HG02852 (cell line): ENCODE data around the gene CACNA1F.

Experiments
- ATAC-seq: cut with Tn5 transposase; IDR thresholded peaks from one replicate; pipeline ENCODE4 v1.9.1; 2021; ENCODE audit warnings: mild to moderate bottlenecking, moderate library complexity; ENCODE audit not compliant: unreplicated experiment

CACNA1F gene

DNA sequence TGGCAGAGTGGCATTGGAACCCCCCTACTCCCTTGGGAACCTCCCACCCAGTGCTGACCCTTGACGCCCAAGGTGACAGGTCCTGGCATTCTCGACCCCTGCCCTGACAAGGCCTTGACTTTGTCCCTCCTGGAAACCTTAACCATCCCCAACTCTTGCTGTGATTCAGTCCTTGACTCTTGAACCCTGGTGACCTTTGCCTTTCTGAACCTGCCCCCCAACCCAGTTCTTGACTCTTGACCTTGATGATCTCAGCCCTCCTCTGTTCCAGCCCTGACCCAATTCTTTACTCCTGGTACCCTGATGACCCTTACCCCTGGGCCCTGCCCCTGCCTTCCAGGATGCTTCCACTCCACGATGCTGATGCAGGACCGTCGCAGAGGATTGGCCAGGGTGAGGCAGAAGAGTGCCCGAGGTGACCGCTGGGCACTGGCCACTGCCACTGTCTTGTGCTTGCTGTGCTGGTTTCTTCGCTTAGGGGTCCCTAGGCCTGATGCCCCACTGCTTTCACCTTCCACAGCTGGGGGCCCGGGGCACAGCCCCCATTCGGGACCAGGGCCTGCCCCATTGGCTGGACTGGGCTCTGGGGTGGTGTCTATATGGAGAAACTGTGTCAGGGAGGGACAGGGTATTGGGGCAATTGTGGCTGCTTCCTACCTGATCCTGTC lies 1.7 kb downstream of the CACNA1F start:
- ATAC-seq, result no peak

- ATAC-seq, result peak; percentile 55
Measured at GRCh38 chrX:49230500-49231232, 2.5 kb downstream of the CACNA1F start.

GRCh38 chrX:49228185-49228584 lies 5.0 kb downstream of the CACNA1F start:
- no peak for ATAC-seq

GRCh38 chrX:49227726-49228125 lies 5.4 kb downstream of the CACNA1F start:
- no peak for ATAC-seq

DNA sequence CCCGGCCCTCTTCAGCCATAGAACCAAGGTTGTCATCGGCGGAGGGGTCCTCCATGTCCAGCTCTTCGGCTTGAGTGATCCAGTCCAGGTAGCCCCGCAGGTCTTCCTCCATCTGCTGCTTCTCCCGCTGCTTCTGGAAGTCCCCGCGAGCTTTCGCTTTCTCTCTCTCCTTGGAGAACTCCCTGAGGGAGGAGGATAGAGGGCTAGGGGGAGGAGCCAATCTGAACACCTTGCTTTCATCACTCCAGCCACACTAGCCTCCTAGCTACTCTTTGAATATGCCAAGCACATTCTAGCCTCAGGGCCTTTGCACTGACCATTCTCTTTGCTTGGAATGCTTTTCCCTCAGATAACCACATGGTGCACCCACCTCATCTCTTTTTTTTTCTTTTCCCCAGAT lies 6.2 kb downstream of the CACNA1F start:
- ATAC-seq, result no peak

DNA sequence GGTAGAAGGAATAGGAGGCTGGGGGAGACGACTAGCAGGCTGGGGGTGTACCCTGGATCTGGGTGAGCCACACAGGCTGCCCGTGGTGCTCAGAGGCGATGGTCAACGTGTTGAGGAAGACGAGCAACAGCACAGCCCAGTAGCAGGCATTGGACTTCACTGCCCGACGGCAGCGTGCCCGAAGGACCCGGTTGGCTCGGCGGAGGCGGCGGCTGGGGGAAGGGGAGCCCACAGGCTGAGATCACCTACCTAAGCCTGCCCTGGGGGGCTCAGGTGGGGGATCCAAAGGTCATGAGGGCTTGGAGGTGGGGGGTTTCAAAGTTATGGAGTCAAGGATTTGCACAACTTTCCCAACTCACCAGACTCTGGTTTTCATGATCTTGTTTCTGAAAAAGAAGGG lies 7.3 kb downstream of the CACNA1F start:
- ATAC-seq, result no peak

GRCh38 chrX:49221868-49222267 lies 11.3 kb downstream of the CACNA1F start:
- no peak for ATAC-seq

DNA sequence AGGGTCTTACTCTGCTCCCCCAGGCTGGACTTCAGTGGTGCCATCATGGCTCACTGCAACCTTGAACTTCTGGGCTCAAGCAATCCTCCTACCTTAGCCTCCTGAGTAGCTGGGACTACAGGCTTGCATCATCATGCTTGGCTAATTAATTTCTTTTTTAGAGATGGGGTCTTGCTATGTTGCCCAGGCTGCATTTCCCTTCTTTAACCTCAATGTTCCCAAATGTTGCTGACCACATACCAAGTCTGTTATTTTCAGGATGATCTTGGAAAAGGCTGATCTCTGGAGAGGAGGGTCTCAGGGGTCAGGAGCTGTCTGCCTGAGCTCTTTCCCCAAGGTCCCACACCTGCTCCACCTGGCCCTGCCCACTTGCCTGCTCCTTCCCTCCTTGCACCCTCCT lies 13.0 kb downstream of the CACNA1F start:
- ATAC-seq, result no peak

DNA sequence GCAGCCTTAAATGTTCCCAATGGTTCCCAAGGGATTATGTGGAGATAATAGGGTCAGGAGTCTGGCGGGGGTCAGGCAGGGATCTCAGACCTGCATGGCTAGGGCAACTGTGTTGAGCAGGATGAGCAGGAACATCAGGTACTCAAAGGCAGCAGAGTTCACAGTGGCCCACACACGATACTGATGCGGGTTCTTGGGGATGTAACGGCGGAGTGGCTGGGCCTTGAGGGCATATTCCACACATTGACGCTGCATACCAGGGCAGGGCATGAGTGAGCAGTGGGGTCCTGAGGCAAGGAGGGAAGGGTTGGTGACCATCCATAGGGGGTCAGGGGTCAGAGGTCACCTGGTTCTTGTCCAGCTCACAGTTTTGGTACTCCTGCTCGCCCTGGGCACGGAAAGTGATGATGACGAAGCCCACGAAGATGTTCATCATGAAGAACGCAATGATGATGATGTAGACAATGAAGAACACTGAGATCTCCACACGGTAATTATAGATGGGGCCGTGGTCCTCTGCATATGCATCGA lies 18.1 kb downstream of the CACNA1F start:
- no peak for ATAC-seq

GRCh38 chrX:49214416-49214815 lies 18.7 kb downstream of the CACNA1F start:
- ATAC-seq, result no peak

- no peak for ATAC-seq
Measured at GRCh38 chrX:49212861-49213260, 20.3 kb downstream of the CACNA1F start.

DNA sequence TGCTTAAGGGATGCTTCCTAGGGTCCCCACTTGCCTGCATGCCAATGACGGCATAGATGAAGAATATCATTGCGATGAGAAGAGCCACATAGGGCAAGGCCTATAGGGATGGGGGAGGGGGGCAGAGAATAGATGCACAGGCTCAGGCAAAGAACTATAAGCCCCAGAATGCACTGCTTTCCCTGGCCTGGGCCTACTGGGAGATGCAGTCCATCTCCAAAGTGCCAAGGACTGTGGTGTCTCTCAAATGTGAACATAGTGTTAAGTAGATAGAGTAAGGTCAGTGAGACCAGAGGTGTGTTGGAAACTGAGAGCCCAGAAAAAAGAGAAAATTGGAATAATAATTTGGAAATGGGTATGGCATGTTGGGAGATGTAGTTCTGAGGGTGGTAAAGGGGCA lies 20.9 kb downstream of the CACNA1F start:
- no peak for ATAC-seq

DNA sequence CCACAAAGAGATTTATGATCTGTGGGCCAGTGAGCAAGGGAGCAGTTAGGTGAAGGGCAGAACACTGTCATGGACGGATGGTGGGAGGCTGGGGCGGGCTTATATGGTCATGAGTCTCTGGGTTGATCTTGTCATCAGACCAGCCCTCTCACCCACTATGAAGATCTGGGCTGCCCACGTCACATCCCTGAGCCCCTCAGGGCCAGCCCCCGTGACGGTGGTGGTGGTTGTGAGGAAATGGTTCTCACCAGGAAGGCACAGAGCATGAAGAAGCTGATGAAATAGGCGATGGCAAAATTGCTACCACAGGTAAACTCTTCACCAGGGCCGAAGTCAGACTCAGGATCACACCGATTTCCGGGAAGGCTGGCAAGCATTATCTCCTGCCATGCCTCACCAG lies 22.1 kb downstream of the CACNA1F start:
- no peak for ATAC-seq

DNA sequence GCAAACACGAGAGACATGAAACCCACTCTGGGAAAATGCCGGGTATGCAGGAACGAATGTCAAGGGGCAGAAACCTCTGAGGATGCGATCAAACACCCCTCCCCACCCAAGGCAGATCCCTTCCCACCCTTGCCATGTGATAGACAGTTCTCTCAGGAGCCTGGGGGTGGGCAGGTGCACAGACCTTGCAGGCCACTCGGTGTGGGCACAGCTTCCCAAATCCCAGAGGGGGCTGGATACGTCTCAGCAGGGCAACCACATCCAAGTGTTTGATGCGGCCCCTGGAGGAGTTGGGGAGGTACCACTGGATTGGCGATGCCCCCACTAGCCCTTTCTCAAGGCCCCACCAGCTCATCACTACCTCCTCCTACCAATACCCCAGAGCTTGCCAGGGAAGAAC lies 22.7 kb downstream of the CACNA1F start:
- ATAC-seq, result no peak

DNA sequence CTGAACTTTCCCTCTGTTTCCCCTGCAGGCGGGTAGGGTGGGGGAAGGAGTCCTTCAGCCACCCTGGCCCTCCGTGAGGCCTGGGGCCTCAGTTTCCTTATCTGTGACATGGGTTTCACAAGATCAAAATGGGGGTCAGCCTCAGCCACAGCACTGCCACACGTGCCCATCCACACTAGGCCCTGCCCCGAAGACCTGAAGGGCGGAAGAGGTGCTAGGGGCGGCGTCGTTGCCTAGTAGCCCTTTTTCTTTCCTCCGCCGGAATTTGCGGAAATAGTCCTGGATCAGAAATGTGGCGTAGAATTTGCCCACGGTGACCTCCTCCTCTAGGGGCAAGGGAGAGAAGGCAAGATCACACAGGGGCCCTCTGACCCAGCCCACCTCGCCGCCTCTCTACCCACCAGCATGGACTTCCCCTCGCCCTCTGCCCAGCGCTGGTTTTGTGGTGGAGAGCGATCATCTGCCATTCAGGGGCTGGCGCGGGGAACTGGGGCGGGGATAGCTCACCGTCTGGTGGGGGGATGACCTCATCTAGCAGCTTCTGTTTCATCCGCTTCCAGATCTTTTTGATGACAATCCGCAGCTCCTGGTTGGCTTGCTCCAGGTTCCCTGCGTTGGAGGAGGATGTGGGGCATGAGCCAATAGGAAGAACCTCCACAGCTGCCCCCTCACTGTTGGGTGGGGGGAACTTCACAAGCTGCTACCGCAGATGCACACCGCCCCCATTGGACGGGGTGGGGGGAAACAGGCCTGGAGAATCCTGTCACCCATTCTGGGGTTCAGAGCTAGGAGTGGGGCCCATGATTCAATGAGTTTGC lies 23.5 kb downstream of the CACNA1F start:
- ATAC-seq, result no peak

DNA sequence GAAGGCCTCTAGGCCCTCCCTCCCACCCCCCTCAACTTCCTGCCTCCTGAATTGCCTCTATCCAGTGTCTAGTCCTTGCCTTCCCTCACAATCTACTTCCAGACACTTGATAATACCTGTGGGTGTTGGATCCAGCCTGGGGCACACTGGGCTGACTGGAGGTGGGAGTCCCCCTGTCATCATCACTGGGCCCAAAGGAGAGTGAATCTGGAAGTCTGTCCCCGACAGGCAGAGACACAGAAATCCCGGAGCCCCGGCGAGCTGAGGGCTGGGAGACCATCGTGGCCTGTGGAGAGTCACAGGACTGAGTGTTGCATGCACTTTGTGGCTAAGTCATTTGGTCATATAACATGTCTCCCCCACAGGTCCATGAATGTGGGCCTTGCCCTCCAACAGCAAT lies 24.7 kb downstream of the CACNA1F start:
- ATAC-seq, result no peak

- no peak for ATAC-seq
Measured at GRCh38 chrX:49206543-49206942, 26.6 kb downstream of the CACNA1F start.

DNA sequence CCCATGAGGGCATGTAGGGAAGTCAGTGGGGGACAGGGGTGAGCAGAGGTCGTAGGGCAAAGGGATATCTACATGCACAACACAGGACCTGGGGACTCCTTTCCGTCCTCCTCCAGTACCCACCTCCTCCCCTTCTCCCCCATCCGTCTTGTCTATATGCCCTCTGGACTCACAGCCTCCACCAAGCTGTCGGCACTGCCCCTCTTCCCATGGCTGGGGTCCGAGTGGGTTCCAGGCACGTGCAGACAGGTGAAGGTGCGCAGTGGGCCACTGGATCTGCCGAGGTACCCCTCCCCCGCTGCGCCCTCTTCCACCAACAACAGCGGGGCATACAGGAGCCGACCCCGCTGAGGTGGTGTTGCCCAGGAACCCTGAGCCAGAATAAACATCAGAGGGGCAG lies 27.7 kb downstream of the CACNA1F start:
- no peak for ATAC-seq

GRCh38 chrX:49204709-49205108 lies 28.4 kb downstream of the CACNA1F start:
- no peak for ATAC-seq

DNA sequence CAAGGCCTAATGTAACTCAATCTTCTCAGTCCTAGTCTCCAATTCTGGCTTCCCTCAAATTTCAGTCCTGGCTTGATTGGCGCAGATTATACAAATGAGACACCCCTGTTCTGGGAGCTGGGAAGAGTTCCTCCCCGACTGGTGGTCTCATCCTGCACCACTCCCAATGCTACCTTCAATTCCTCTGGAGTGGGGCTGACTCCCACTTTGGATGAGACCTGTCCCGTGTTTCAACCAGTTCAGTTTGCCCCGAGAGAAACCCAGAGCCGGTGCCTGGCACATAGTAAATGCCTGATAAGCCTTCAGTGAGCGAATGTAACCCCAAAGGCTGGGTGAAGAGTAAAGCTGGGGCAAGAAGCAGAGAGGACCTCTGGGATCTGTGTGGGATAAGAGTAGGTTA lies 29.1 kb downstream of the CACNA1F start:
- ATAC-seq, result no peak

DNA sequence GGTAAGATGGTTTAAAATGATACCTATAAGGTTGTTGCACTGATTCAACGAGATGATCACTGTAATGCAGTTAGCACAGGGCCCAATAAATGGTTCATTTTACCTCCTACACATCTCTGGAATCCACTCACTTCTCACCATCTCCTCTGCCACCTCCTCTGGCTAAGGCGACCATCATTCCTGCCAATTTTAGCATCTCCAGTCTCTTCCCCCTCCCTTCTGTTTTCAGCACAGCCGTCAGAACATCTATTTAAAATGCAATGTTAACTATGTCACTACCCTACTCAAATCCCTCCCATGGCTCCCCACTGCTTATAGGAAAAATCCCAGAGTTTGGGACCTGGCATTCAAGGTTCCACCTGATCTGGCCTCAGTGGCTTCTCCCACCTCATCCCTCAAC lies 29.6 kb downstream of the CACNA1F start:
- ATAC-seq, result no peak

DNA sequence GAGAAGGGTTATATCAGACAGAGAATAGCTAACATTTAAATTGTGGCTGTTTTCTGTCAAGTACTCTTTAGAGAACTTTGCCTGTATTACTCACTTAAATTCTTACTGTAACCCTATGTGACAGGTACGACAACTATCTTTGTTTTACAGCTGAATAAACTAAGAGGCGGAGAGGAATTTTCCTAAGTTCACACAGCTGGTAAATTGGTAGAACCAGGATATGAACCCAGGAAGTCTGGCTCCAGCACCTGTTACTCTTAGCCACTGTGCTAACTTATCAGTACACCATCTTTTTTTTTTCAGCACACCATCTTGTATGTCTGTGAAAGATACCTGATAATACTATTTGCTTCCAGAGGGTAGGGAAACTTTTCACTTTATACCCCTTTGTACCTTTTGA lies 31.1 kb downstream of the CACNA1F start:
- ATAC-seq, result no peak
